ENCODE data around the gene ZSCAN5C. TPM values are rescaled to one million over a fixed set of nuclear protein-coding genes. Genes with fewer than 3 reads are reported as not detected.
"Not testable (repeated sequence)": the region's sequence is repeated elsewhere in the genome, so short reads cannot be mapped to it uniquely, and the experiment has no call there.

Gene ZSCAN5C
- total RNA-seq, 1 donor from 2014 or later: not detected

DNA sequence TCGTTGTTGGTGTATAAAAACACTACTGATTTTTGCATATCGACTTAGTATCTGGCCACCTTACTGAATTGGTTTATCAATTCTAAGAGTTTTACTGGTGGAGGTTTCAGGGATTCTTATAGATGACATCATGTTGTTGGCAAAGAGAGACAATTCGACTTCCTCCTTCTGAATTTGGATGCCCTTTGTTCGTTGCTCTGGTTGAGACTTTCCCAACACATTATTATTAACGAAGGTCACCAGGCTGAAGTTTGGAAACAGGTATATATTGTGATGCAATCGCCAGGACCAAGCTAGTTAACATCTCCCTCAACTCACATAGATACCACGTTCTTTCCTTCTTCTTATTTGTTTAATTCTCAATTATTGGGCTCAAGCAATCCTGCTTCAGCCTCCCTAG, 2.4 kb upstream of the ZSCAN5C start:
- Mint-ChIP-seq H3K4me1 (ENCODE audit: low read depth, unreplicated experiment) (no peaks in the 10 kb centered on the region), H3K4me3 (ENCODE audit: unreplicated experiment) (no peak overlapping the region), H3K27me3 (ENCODE audit: low read depth, unreplicated experiment) (peaks cover 14% of the 10 kb centered on the region), H3K27ac (ENCODE audit: unreplicated experiment) (no peak overlapping the region), H3K36me3 (ENCODE audit: low read depth, unreplicated experiment) (no peaks in the 10 kb centered on the region), H3K9me3 (ENCODE audit: unreplicated experiment) (no peaks in the 10 kb centered on the region)
- no peaks in the 10 kb centered on the region for H3K4me1 ChIP-seq (ENCODE audit: insufficient read depth, low read length)
- H2AFZ ChIP-seq (ENCODE audit: low read depth, low read length): no peak overlapping the region
- no peaks in the 10 kb centered on the region for H4K20me1 ChIP-seq (ENCODE audit: insufficient read depth, low read length)
- no peaks in the 10 kb centered on the region for H3K9me3 ChIP-seq (ENCODE audit: insufficient read depth, low read depth, low read length)
- H3K36me3 ChIP-seq (ENCODE audit: insufficient read depth, low read length): no peaks in the 10 kb centered on the region
- DNase-seq (ENCODE audit: low read depth) (no peak), FAIRE-seq (no peak)
- no peak for TF ChIP-seq EZH2 (IDR thresholded peaks at IDR 0.05; ENCODE audit: insufficient read depth, low read length)
- TF ChIP-seq, protein P1, sequence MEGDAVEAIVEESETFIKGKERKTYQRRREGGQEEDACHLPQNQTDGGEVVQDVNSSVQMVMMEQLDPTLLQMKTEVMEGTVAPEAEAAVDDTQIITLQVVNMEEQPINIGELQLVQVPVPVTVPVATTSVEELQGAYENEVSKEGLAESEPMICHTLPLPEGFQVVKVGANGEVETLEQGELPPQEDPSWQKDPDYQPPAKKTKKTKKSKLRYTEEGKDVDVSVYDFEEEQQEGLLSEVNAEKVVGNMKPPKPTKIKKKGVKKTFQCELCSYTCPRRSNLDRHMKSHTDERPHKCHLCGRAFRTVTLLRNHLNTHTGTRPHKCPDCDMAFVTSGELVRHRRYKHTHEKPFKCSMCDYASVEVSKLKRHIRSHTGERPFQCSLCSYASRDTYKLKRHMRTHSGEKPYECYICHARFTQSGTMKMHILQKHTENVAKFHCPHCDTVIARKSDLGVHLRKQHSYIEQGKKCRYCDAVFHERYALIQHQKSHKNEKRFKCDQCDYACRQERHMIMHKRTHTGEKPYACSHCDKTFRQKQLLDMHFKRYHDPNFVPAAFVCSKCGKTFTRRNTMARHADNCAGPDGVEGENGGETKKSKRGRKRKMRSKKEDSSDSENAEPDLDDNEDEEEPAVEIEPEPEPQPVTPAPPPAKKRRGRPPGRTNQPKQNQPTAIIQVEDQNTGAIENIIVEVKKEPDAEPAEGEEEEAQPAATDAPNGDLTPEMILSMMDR (IDR thresholded peaks at IDR 0.05; ENCODE audit: insufficient read depth, low read depth, low read length): no peak
- H3K4me3 ChIP-seq (ENCODE audit: insufficient read depth, low read depth, low read length): no peak overlapping the region
- H3K27ac ChIP-seq (ENCODE audit: low read depth, low read length): no peak overlapping the region
- H3K4me2 ChIP-seq (ENCODE audit: low read length): no peak overlapping the region
- no peaks in the 10 kb centered on the region for H3K79me2 ChIP-seq (ENCODE audit: insufficient read depth, low read length)
- no peak overlapping the region for H3K9ac ChIP-seq (ENCODE audit: low read length)
- no peaks in the 10 kb centered on the region for H3K27me3 ChIP-seq (ENCODE audit: insufficient read depth, low read length)

- not testable (repeated sequence) for H3K4me3 Mint-ChIP-seq (ENCODE audit: unreplicated experiment); H3K9me3 ChIP-seq (ENCODE audit: insufficient read depth, low read depth, low read length); H4K20me1 ChIP-seq (ENCODE audit: insufficient read depth, low read length); FAIRE-seq; H3K4me1 ChIP-seq (ENCODE audit: insufficient read depth, low read length); H2AFZ ChIP-seq (ENCODE audit: low read depth, low read length); H3K36me3 Mint-ChIP-seq (ENCODE audit: low read depth, unreplicated experiment); H3K4me2 ChIP-seq (ENCODE audit: low read length); H3K27ac Mint-ChIP-seq (ENCODE audit: unreplicated experiment); H3K36me3 ChIP-seq (ENCODE audit: insufficient read depth, low read length); H3K4me1 Mint-ChIP-seq (ENCODE audit: low read depth, unreplicated experiment); DNase-seq (ENCODE audit: low read depth); H3K79me2 ChIP-seq (ENCODE audit: insufficient read depth, low read length); H3K27ac ChIP-seq (ENCODE audit: low read depth, low read length); H3K9ac ChIP-seq (ENCODE audit: low read length); H3K27me3 ChIP-seq (ENCODE audit: insufficient read depth, low read length); H3K4me3 ChIP-seq (ENCODE audit: insufficient read depth, low read depth, low read length); H3K9me3 Mint-ChIP-seq (ENCODE audit: unreplicated experiment)
- peaks cover 34% of the 10 kb centered on the region for H3K27me3 Mint-ChIP-seq (ENCODE audit: low read depth, unreplicated experiment)
Observed at GRCh38 chr19:56207581-56207980, 5.5 kb downstream of the ZSCAN5C start.

DNA sequence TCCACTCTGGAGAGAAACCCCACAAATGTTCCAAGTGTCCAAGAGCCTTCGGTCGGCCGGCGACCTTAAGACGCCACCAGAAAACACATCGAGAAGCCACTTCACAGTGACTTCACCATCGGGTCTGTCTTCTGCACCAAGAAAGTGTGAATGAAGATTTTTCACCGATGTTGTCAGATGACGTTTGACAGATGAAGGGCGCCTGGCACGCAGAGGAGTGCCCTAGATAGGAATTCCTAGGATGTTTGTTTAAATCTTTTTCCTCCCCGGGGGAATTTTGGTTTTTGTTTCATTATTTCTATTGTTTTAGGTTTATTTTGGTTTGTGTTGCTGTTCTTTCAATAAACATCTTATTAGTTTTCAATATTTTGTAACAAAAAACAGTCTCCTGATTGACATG, 7.0 kb downstream of the ZSCAN5C start:
- DNase-seq (ENCODE audit: low read depth) (no peak), FAIRE-seq (no peak)
- Histone ChIP-seq H3K9me3 (ENCODE audit: insufficient read depth, low read depth, low read length) (no peaks in the 10 kb centered on the region), H2AFZ (ENCODE audit: low read depth, low read length) (no peak overlapping the region), H3K36me3 (ENCODE audit: insufficient read depth, low read length) (no peaks in the 10 kb centered on the region), H4K20me1 (ENCODE audit: insufficient read depth, low read length) (no peaks in the 10 kb centered on the region), H3K9ac (ENCODE audit: low read length) (no peak overlapping the region), H3K79me2 (ENCODE audit: insufficient read depth, low read length) (no peaks in the 10 kb centered on the region), H3K27me3 (ENCODE audit: insufficient read depth, low read length) (no peaks in the 10 kb centered on the region), H3K4me3 (ENCODE audit: insufficient read depth, low read depth, low read length) (no peak overlapping the region), H3K4me1 (ENCODE audit: insufficient read depth, low read length) (no peaks in the 10 kb centered on the region), H3K4me2 (ENCODE audit: low read length) (no peak overlapping the region), H3K27ac (ENCODE audit: low read depth, low read length) (no peak overlapping the region)
- peaks cover 4% of the 10 kb centered on the region for H3K9me3 Mint-ChIP-seq (ENCODE audit: unreplicated experiment)
- H3K36me3 Mint-ChIP-seq (ENCODE audit: low read depth, unreplicated experiment): no peaks in the 10 kb centered on the region
- no peak overlapping the region for H3K4me3 Mint-ChIP-seq (ENCODE audit: unreplicated experiment)
- no peaks in the 10 kb centered on the region for H3K4me1 Mint-ChIP-seq (ENCODE audit: low read depth, unreplicated experiment)
- no peak for TF ChIP-seq EZH2 (IDR thresholded peaks at IDR 0.05; ENCODE audit: insufficient read depth, low read length)
- no peak overlapping the region for H3K27ac Mint-ChIP-seq (ENCODE audit: unreplicated experiment)
- peaks cover 30% of the 10 kb centered on the region for H3K27me3 Mint-ChIP-seq (ENCODE audit: low read depth, unreplicated experiment)

- not testable (repeated sequence) for H3K4me1 Mint-ChIP-seq (ENCODE audit: low read depth, unreplicated experiment); H3K9me3 Mint-ChIP-seq (ENCODE audit: unreplicated experiment); H3K4me1 ChIP-seq (ENCODE audit: insufficient read depth, low read length); DNase-seq (ENCODE audit: low read depth); H3K27ac ChIP-seq (ENCODE audit: low read depth, low read length); H3K4me2 ChIP-seq (ENCODE audit: low read length); H3K9ac ChIP-seq (ENCODE audit: low read length); H3K9me3 ChIP-seq (ENCODE audit: insufficient read depth, low read depth, low read length); H3K79me2 ChIP-seq (ENCODE audit: insufficient read depth, low read length); H3K27me3 ChIP-seq (ENCODE audit: insufficient read depth, low read length); FAIRE-seq; H3K36me3 ChIP-seq (ENCODE audit: insufficient read depth, low read length); H3K4me3 Mint-ChIP-seq (ENCODE audit: unreplicated experiment); H3K4me3 ChIP-seq (ENCODE audit: insufficient read depth, low read depth, low read length); H3K27ac Mint-ChIP-seq (ENCODE audit: unreplicated experiment); H4K20me1 ChIP-seq (ENCODE audit: insufficient read depth, low read length); H2AFZ ChIP-seq (ENCODE audit: low read depth, low read length); H3K36me3 Mint-ChIP-seq (ENCODE audit: low read depth, unreplicated experiment)
- peaks cover 30% of the 10 kb centered on the region for H3K27me3 Mint-ChIP-seq (ENCODE audit: low read depth, unreplicated experiment)
Observed at GRCh38 chr19:56210036-56210435, 8.0 kb downstream of the ZSCAN5C start.

Measured in astrocyte (in vitro differentiated cells and primary cell).